Neutrophil (primary cell): Measurements from ENCODE around the gene RCOR3.
A peak's percentile ranks its signal among the peaks of the same experiment; 100 is the strongest.

Experiments used
- H3K27ac ChIP-seq: fragments of 200-600 bp; sonication (generic); 2 replicates; pipeline ENCODE4 v1.5.1; 2016; ENCODE audit warnings: mild to moderate bottlenecking, moderate library complexity
- H3K27me3 ChIP-seq: fragments of 200-600 bp; sonication (generic); 2 replicates; pipeline ENCODE4 v1.6.0; 2016; ENCODE audit warnings: mild to moderate bottlenecking
- H3K36me3 ChIP-seq: fragments of 200-600 bp; sonication (generic); 2 replicates; pipeline ENCODE4 v1.5.1; 2017
- H3K4me1 ChIP-seq, 2 experiments: fragments of 200-600 bp in 1 of 2; sonication (generic) in 1 of 2; 1 replicate in 1 of 2; 2 replicates in 1 of 2; pipeline versions ENCODE4 v1.5.1 to v1.6.1; 2013 to 2016; ENCODE audit warnings: low read depth in 1 of 2, low read length in 1 of 2, mild to moderate bottlenecking in 1 of 2, moderate library complexity in 1 of 2; ENCODE audit not compliant: control insufficient read depth in 1 of 2, insufficient read depth in 1 of 2
- H3K4me3 ChIP-seq, 2 experiments: fragments of 200-600 bp in 1 of 2; sonication (generic) in 1 of 2; 1 replicate in 1 of 2; 2 replicates in 1 of 2; pipeline ENCODE4 v1.5.1; 2013 to 2016; ENCODE audit warnings: low read depth in 1 of 2, low read length in 1 of 2, mild to moderate bottlenecking in 1 of 2, moderate library complexity in 1 of 2
- H3K9me3 ChIP-seq: fragments of 200-600 bp; sonication (generic); 2 replicates; pipeline ENCODE4 v1.5.1; 2016
- CTCF ChIP-seq: fragments of 200-600 bp; sonication (generic); IDR thresholded peaks from 2 replicates; pipeline ENCODE4 v1.5.1; 2016; ENCODE audit warnings: antibody characterized with exemption

Gene RCOR3

GRCh38 chr1:211353562-211354212 lies 94.5 kb downstream of the RCOR3 start:
- Histone ChIP-seq H3K4me1 (peaks cover 4 to 13% of the 10 kb centered on the region in 2 experiments), H3K27ac (peak overlapping the region; percentile 30), H3K4me3 (peak overlapping the region in 1 of 2 experiments; percentile 19)

GRCh38 chr1:211355873-211356272 lies 96.7 kb downstream of the RCOR3 start:
- no peaks in the 10 kb centered on the region for H3K9me3 ChIP-seq
- no peak for TF ChIP-seq CTCF
- H3K27ac ChIP-seq, result no peak overlapping the region
- H3K4me3 ChIP-seq, result no peak overlapping the region
- H3K36me3 ChIP-seq, result no peaks in the 10 kb centered on the region
- peaks cover 4 to 19% of the 10 kb centered on the region in 2 experiments for H3K4me1 ChIP-seq
- H3K27me3 ChIP-seq, result no peaks in the 10 kb centered on the region

More at GRCh38 chr1:211353562-211354212, 94.5 kb downstream of the RCOR3 start:
- no peaks in the 10 kb centered on the region for H3K27me3 ChIP-seq
- H3K36me3 ChIP-seq, result no peaks in the 10 kb centered on the region
- TF ChIP-seq CTCF, result no peak
- H3K9me3 ChIP-seq, result no peaks in the 10 kb centered on the region

GRCh38 chr1:211356723-211357407 lies 97.7 kb downstream of the RCOR3 start:
- no peak overlapping the region for H3K27ac ChIP-seq
- no peak for TF ChIP-seq CTCF
- H3K27me3 ChIP-seq, result no peaks in the 10 kb centered on the region
- H3K36me3 ChIP-seq, result no peaks in the 10 kb centered on the region
- H3K9me3 ChIP-seq, result no peaks in the 10 kb centered on the region
- peaks cover 4 to 19% of the 10 kb centered on the region in 2 experiments for H3K4me1 ChIP-seq
- no peak overlapping the region for H3K4me3 ChIP-seq

GRCh38 chr1:211358685-211359084 lies 99.5 kb downstream of the RCOR3 start:
- no peaks in the 10 kb centered on the region for H3K9me3 ChIP-seq
- no peak for TF ChIP-seq CTCF
- no peak overlapping the region for H3K4me3 ChIP-seq
- peaks cover 0 to 9% of the 10 kb centered on the region in 2 experiments for H3K4me1 ChIP-seq
- no peaks in the 10 kb centered on the region for H3K27me3 ChIP-seq
- no peaks in the 10 kb centered on the region for H3K36me3 ChIP-seq
- H3K27ac ChIP-seq, result no peak overlapping the region

GRCh38 chr1:211359876-211360275 lies 100.7 kb downstream of the RCOR3 start:
- no peaks in the 10 kb centered on the region for H3K27me3 ChIP-seq
- no peak for TF ChIP-seq CTCF
- no peaks in the 10 kb centered on the region for H3K9me3 ChIP-seq
- H3K27ac ChIP-seq, result no peak overlapping the region
- H3K36me3 ChIP-seq, result no peaks in the 10 kb centered on the region
- no peak overlapping the region for H3K4me3 ChIP-seq
- peaks cover 0 to 6% of the 10 kb centered on the region in 2 experiments for H3K4me1 ChIP-seq
